HG03432 (cell line): ENCODE results near the gene COL16A1.
A peak's percentile ranks its signal among the peaks of the same experiment; 100 is the strongest.
"Not testable (repeated sequence)": the region's sequence is repeated elsewhere in the genome, so short reads cannot be mapped to it uniquely, and the experiment has no call there.

Source experiments
- ATAC-seq: cut with Tn5 transposase; IDR thresholded peaks from one replicate; pipeline ENCODE4 v1.9.1; 2021; ENCODE audit warnings: mild to moderate bottlenecking, moderate library complexity; ENCODE audit not compliant: unreplicated experiment

COL16A1 gene

DNA sequence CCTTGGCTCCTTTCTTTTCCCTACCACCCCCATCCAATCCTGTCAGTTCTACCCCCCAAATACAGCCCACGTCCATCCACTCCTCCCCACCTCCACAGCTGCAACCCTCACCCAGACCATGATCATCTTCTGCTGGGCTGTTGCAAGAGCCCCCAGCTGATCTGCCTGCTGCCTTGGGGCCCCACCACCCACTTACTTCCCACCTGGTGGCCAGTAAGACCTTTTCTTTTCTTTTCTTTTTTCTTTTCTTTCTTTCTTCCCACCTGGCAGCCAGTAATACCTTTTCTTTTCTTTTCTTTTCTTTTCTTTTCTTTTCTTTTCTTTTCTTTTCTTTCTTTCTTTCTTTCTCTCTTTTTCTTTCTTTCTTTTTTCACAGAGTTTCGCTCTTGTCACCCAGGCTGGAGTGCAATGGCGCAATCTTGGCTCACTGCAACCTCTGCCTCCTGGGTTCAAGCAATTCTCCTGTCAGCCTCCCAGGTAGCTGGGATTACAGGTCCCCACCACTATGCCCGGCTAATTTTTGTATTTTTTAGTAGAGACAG, 3.3 kb upstream of the COL16A1 start:
- ATAC-seq, result not testable (repeated sequence)

DNA sequence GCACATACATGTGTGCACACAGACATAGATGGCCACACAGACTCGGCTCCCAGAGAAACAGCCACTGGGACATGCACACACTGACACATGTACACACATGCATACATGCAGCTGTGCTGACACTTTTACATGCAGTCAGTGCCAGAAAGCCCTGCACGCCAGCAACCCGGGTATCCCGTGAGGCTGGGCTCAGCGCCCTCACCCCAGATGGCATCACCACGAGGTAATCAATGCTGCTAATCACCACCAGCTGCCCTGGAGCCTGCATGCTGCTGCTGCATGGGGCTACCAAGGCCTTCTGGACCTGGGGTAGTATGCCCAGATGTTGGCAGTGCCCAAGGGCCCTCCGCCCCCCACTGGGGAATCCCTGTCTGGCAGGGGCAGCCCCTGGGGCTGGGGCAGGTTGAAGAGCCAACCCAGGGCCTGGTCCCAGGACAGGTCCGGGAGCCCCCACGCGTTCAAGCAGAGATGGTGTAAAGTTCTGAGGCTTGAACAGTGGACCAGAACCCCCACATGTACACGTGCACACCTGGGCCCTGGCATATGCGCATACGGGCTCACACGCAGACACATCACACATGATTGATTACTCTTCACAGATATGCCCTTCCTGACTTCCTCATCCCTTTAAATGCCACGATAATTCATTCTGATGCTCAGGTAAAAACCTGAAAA, 2.7 kb upstream of the COL16A1 start:
- ATAC-seq, result no peak

DNA sequence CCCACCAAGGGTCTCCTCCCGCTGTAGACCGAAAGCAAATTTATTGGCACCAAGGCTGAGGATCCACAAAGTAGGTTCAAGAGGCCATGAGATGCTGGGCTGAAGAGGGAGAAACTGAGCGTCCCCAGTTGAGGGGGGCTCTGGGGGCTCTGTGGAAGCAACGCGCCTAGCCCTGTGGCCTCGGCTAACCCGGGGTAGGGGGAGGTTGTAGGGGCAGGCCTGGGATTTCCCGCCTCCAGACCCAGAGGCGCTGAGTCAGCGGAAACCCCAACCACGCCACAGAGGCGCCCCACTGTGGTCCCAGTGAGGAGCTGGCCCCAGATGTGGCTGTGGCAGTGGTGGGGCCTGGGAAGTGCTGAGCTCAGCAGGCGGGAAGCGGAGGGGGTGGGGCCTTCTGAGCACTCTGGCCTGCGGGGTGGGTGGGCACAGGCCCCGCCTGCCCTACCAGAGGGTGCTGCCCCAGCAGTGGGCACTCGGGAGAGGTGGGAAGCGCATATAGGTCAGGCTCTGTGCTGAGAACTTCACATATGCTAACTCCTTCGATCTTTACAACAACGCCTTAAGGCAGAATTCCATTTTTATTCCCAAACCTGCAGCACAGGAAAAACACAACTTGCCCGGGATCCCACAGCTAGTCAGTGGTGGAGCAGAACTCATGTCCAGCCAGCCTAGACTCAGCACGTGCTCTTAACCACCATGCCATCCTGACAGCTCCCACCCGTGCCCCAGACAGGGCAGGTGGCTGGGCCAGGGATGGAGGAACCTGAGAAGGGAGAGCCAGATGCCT, 1.5 kb upstream of the COL16A1 start:
- peak; percentile 43 for ATAC-seq

DNA sequence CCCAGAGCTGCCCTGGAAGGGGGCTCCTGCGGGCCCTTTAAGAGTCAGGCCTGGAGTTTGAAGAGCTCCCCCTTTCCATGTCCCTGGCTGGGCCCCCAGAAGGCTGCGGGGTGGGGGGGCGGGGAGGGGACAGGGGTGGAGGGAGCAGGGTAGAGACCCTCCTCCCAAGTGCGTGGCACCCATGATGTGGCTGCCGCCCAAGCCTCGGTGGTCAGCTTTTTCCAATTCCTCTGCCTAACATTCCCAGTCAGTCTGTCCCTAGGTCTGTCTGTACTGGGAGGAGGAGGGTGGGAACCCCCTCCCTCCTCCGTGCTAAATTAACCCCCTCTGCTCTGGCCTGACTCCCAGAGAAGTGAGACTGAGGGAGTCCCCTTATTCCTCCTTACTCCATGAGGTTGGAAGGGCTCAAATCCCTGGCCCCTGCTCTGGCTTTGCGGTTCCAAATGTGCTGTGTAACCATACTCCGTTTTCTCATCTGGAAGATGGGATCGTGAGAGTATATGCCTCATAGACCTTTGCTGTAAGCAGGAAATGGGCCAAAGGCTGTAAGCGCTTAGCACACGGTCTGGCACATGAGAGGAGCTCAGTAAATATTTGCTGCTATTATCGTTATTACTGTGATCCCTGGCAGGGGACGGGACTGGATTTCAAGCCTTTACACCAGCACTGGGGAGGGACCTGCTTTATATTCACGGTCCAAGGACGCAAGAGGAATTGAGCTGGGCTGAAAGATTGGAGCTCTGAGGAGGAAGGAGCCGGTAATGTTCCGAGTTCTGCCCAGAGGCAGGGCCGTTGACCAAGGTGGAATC, 658 bp upstream of the COL16A1 start:
- ATAC-seq, result peak; percentile 8

DNA sequence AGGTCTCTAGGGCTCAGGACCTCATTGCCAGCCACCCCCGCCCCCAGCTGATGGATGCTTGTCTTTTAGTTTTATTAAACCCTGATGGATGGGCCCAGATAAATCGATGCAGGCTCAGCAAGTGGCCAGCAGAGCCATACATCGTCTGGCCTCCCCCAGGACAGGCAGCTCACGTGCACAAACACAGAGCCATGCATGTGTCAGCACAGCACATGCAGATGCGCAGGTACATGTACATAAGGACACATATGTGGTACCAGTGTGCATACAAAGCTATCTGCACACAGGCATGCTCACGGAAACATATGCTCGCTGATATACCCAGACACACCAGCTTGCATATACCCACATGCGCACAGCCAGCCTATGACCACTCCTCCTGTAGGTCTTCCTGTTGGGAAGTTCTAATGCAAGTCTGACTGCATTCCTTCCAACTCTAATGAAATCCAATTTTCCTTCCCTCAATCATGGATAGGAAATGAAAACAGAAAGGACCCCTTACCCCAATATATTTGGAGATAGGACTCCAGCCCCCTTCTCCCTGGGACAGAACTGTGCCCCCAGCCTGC, 897 bp downstream of the COL16A1 start:
- no peak for ATAC-seq

DNA sequence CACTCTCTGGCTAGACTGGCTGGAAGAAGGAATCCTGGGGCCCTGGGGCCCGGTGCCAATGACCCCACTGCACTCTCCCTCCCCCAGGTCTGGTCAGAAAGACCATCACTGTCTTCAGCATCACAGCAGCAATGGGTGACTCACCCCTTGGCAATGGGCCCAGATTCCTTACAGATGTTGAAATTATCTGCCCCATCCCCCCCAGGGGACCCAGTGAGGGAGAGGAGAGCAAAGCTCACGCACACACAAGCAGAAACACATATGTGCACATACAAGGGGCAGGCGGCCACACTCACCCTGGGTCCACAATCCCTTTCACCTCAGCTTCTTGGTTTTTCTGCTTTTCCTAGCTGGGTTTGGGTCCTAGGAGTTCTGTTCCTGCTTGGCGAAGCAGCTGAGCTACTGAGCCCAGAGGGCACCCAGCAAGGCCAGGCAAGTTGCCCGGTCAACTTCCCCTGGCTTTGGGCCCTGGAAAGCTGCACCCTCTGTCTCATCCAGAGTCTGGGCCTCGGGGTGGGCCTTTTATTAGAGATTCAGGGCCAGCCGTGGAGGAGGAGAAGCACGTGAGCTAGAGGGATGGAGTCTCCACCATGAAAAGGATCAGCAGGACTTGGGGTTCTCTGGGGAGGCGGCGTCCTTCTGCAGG, 2.6 kb downstream of the COL16A1 start:
- ATAC-seq, result no peak

DNA sequence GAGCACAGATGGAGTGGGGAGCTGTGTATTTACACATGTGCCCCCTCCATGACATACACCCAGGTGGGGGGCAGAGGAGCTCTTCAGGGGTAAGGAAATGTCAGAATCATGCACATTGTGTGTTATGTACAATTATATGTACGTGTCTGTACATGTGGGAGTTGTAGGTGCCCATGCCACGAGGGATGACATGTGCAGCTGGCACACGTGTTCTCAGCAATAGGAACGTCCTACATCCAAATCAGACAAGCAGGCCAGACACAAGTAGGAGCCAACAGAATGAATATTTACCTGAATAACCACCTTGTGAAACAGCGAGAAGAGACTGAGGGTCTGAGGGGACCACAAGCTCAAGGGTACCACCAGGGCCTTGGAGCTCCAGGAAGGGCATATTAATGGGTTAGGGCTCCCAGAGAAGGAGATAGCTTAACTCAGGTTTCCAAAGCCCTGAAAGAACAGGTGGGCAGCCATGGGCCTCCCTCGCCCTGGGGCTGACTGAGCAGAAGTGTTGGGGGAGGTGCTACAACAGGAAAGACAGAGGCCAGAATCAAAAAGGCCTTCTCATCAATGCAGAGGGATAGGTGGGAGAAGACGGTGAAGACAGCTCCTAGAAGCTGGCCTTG, 3.2 kb downstream of the COL16A1 start:
- ATAC-seq, result no peak

DNA sequence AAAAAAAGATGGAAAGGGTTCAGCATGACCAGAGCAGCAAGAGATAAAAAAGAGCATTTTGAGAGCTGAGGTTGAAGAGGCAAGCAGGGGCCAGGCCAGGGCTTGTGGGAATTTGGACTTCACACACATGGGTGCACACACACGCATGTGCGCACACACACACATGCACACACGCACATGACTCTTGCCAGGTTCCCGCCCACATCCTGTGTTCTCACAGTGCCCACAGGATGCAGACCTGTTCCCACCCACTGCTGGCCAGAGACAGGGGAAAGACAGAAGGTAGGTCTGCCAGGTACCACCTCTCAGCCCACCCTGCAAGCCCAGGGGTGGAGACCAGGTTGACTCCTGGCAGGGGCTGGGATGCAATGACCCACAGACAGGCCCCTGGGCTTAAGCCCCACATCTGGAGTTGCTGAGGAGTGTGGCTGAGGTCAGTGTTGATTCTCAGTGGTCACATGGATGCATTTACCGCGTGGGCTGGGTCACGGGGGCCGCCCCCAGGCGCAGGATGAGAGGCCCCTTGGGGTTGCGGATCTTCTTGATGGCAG, 4.4 kb downstream of the COL16A1 start:
- ATAC-seq, result no peak

DNA sequence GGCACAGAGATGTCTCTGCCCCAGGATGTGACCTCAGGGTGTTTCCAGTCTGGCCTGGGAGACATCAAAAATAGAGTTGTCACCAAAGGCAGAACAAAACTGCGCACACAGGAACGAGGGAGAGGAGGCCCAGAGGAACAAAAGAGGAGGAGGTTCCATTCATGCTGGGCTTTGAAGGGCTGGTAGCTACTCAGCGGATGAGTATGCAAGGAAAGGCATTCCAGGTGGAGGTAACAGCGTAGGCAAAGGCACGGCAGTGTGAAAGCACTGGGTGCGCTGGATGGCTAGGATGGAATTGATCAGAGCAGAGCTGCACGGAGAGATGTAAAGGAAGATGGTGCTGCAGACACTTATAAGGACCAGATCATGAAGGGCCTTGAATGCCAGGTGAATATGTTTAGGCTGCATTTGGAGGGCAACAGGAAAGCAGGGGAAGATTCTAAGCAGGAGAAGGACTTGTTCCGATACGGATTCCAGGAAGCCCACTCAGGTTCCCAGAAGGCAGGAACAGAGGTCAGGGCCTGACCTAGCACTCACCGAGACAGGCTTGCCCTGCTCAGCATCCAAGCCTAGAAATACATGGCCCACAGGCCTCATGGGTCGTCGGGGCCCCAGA, 6.3 kb downstream of the COL16A1 start:
- ATAC-seq, result no peak

DNA sequence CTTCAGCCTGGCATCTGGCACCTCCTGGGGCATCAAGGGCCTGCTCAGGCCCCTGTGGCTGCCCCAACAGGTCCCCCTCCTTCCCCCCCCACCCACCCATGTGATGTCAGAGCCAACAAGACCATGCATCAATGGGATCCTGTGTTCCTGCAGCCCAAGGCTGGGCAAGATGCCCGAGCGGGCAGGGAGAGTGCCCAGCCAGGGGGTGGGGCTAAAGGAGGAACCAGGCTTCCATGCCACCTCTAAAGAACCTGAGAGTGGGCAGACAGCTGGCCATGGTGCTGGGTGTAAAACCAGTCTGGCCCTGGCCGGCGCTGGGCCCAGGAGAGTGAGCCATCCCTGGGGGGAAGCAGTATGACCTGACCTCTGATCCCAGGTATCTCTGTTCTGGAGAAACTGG, 7.6 kb downstream of the COL16A1 start:
- no peak for ATAC-seq

DNA sequence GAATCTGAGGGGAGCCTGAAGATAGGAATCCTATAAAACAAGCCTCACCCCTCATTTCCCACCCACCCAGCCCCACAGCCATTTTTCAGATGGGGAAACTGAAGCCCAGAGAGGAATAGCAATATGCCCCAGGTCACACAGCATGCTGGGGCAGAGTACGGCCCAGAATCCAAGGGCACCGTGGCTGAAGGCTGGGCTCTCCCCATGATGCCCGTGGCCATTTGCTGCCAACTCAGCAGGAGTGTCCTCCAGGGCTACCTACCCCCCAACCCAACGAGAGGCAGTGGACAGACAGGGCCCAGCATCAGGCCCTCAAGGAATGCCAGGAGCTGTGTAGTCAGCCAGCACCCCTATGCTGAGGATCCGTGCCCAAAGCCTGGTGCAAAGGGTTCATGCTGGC, 8.5 kb downstream of the COL16A1 start:
- ATAC-seq, result no peak

DNA sequence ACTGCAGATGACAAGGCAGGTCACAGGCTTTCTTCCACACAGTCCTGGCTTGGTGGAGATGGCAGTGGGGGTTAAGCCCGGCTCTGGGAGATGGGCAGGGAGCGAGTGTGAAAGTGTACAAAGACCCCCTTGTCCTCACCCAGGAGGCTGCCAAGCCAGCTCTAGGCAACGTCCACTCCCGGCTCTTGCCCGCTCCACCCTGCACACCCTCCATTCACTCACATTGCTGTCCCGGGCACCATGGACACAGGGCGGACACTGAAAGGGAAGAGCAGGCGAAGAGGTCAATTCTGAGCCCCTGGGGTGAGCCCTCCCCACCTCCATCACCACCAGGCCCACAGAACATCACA, 8.9 kb downstream of the COL16A1 start:
- ATAC-seq, result no peak

DNA sequence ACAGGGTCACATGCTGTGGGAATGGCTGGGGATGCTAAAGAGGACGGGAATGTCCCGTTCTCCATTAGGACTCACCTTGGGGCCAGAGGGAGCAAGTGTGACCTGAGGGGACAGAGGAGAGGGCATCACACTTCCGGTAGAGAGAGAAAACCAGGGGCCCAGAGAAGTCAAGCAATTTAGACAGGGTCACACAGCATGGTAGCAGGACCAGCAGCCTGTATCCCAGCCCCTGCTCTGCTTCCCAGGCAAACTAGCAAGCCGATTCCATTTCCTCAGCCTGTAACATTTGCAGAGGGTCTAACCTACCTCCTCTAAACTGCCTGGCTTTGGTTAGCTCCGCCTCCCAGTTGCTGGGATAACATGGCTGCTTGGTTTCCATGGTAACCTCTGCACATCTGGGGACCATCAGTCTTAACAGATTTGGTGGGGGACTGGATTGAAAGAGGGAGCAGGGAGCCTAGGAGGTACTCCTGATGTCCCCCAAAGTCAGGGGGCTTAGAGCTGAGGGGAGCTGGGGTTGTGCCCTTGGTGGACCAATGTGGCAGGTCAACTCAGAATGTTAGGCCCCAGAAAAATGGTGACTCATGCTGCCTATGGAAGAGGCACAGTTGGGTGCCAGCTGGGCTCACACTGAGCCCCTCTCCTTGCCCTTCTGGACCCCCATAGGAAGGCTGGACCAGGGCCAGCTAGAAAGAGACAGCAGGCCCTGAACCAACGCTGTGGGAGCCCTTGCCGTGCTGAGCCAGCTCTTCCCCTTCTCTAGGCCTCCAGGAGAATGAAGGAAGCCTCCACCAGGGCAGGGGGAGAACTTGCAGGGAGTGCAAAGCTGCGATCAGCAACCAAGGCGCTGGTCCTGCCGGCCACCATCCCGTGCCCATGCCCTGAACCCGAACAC, 9.5 kb downstream of the COL16A1 start:
- no peak for ATAC-seq

DNA sequence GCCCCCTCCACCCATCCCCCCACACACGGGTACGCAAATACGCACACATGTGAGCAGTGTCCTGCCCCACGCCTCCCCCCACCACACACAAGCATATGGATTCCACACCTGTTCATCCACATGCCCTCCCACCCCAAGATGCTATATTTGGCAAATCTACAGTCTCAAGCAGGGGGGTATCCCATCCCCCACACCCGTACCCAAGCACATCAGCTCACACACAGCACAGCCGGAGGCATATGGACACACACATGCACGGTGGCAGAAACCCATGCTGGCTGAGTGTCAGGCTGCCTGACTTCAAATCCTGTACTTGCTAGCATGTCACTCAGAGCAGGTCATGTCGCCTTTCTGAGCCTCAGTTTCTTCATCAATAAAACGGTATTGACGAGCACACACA, 10.6 kb downstream of the COL16A1 start:
- no peak for ATAC-seq

DNA sequence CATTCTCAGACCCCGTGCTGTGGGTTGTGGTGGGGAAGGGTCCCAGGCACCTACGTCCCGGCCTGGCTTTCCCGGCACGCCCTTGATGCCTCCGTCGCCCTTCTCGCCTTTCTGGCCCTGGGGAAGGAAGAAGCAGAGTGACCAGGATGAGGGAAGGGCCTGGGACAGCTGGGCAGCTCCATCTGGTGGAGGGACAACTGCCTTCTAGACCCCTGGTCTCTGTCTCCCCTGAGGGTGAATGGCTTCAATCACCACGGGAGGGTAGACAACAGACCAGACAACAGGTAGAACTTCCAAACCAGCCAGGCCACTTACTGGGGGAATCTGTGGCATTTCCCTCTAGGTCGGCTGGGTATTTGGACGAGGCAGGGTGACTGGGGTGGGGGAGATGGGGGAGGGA, 11.9 kb downstream of the COL16A1 start:
- ATAC-seq, result no peak

DNA sequence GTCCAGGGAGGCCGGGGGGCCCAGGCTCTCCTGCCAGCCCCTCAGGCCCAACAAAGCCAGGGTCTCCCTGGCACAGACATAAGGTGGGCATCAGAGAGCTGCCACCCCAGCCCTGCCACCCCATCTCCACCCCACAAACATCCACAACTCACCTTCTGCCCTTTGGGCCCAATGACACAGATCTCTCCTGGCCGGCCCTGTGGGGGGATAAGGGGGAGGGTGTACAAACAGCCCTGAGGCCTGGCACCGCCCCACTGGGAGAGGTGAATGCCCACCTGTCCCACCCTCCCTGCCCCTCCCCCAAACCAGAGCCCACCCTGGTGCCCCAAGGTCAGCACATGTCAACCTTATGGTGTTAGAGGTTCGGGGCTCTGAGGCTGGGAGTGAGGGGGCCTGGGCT, 12.4 kb downstream of the COL16A1 start:
- no peak for ATAC-seq

DNA sequence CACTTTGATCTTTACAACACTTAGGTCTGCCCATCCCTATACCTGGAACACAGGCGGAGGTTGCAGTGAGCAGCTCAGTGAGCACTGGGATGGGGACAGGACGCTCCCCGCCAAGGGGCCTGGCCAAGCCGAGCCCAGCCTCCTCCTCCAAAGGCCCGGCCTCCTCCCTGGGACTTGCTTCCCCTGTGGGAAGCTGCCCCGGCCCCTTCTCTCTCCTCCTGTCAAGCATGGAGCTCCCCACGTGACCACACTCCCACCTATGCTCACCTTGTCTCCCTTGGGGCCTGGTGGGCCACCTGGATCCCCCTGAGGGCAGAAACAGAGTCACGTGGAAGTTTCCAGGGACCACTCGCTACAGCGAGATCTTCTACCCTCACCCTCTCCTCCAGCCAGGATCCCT, 12.9 kb downstream of the COL16A1 start:
- no peak for ATAC-seq

DNA sequence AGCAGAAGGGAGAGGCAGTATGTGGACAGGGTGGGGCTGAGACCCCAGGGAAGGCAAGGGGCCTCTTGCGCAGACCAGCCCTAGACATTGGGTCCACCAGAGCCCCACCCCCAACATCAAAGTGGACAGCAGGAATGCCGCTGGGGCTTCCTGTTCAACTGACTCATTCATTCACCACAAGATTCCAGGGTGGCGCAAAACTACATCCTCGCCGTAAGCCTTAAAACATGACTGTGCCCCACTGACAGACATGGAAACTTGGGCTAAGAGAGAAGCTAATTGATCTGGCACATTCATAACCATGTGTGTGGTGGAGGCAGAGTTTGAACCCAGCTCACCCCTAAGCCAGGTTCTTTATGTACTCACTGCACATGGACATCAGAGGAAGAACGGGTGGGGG, 14.0 kb downstream of the COL16A1 start:
- no peak for ATAC-seq

DNA sequence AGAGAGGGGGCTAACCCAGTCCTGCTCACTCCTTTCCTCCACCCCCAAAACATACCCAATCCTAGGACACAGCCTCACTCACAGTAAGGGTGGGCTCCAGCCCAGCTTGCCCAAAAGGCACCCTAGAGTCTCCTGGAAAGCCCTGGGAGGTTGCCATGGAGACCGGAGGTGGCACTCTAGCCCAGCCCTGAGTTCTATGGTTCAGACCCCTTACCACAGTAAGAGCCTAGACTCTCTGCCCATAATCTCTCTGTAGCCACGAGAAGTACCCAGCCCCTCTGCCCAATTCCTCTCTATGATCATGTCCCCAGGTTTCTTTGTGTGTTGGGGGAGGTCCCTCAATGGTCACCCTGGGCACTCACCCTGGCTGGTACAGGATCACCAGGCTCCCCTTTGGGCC, 14.4 kb downstream of the COL16A1 start:
- ATAC-seq, result no peak
